ENCODE data around the gene TXNRD1. TPM values are rescaled to one million over a fixed set of nuclear protein-coding genes. Genes with fewer than 3 reads are reported as not detected.

Gene TXNRD1
- total RNA-seq, 2 donors from 2014 or later: 110 to 129 TPM

DNA sequence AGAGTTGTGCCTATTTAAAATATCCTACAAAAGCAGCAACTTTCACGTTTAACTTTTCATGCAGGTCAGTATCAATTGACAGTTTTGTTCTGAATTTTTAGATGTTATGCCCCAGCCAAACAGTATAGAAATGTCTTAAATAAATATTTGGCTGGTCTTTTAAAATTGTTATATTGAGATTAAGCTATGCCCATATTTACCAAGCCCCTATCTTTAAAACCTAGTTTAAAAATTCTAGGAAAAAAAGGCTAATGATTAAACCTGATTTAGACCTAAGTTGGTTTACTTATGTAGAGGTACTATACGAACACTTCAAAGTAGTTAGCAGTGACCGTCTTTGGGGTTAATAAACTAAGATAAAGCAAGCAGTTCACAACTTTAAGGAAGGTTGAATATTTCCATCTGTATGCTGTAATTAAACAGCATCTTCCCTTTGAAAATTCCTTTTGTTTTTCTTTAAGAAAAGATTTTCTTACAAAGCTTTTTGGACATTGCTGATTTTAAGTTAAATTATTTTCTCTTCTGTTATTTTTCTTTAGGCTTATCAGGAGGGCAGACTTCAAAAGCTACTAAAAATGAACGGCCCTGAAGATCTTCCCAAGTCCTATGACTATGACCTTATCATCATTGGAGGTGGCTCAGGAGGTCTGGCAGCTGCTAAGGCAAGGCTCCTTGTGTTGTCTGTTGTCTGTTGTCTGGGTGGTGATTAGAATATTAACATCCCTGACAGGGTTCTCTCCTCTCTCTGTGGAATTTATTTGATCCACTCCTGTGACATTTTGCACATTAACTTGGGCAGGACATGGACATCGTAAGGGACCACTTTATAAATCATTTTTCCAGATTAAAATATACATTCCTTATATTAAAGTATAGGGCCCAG lies 95.4 kb downstream of the TXNRD1 start:
- no peak overlapping the region for H3K9ac ChIP-seq (ENCODE audit: low read depth in 2 of 2, low read length in 2 of 2)
- H3K27me3 ChIP-seq: no peaks in the 10 kb centered on the region
- H3K9me3 ChIP-seq: no peaks in the 10 kb centered on the region
- peaks cover 17% of the 10 kb centered on the region for H3K36me3 ChIP-seq
- no peak for DNase-seq
- no peak overlapping the region for H3K27ac ChIP-seq
- no peaks in the 10 kb centered on the region for H3K4me1 ChIP-seq
- H3K4me3 ChIP-seq: no peak overlapping the region
- intact Hi-C loops (cut with DNase I): no loop called here
- TF ChIP-seq, protein P1, sequence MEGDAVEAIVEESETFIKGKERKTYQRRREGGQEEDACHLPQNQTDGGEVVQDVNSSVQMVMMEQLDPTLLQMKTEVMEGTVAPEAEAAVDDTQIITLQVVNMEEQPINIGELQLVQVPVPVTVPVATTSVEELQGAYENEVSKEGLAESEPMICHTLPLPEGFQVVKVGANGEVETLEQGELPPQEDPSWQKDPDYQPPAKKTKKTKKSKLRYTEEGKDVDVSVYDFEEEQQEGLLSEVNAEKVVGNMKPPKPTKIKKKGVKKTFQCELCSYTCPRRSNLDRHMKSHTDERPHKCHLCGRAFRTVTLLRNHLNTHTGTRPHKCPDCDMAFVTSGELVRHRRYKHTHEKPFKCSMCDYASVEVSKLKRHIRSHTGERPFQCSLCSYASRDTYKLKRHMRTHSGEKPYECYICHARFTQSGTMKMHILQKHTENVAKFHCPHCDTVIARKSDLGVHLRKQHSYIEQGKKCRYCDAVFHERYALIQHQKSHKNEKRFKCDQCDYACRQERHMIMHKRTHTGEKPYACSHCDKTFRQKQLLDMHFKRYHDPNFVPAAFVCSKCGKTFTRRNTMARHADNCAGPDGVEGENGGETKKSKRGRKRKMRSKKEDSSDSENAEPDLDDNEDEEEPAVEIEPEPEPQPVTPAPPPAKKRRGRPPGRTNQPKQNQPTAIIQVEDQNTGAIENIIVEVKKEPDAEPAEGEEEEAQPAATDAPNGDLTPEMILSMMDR (IDR thresholded peaks at IDR 0.05): no peak

DNA sequence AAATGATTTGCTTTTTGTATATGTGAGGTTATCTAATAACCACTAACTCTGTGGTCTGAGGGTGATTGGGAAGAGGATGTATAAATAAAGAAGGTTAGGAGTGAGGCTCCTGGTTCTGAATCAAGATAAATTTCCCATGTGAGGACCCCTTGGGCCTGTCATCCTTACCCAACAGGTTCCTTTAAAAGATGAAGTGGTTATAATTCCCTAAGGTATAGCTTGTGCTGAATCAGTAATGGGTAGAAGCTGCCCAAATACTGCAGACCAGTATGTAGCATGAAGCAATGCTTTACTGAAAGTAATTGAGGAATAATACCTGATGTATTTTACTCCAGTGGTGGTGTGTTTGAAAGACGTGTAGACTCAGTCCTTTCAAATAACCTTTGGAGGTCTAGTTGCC lies 96.6 kb downstream of the TXNRD1 start:
- Histone ChIP-seq H3K27ac (no peak overlapping the region), H3K9ac (ENCODE audit: low read depth in 2 of 2, low read length in 2 of 2) (no peak overlapping the region), H3K4me1 (no peaks in the 10 kb centered on the region), H3K9me3 (no peaks in the 10 kb centered on the region), H3K36me3 (peaks cover 17% of the 10 kb centered on the region), H3K27me3 (no peaks in the 10 kb centered on the region), H3K4me3 (no peak overlapping the region)
- no peak for DNase-seq
- TF ChIP-seq, protein P1 (IDR thresholded peaks at IDR 0.05): no peak
- intact Hi-C loops (cut with DNase I): no loop called here

DNA sequence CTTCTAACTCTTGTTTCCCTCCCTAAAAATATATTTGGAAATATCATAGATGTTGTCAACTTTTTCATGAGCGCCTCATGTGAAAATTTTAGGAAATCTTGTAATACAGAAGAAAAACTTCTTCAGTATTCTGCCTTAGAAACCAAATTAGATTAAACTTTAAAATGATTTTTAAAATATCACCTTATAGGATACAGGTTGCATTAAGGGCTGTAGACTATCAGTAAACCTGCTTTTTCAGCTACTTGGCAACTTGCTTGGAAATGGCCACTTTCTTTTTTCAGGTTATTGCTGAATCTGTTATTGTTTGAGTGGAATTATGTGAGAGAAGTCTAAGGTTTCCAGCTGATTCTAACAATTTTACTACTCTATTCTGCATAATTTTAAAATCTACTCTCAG lies 97.1 kb downstream of the TXNRD1 start:
- no peaks in the 10 kb centered on the region for H3K27me3 ChIP-seq
- H3K36me3 ChIP-seq: peaks cover 17% of the 10 kb centered on the region
- intact Hi-C loops (cut with DNase I): no loop called here
- H3K27ac ChIP-seq: no peak overlapping the region
- DNase-seq: no peak
- no peak overlapping the region for H3K9ac ChIP-seq (ENCODE audit: low read depth in 2 of 2, low read length in 2 of 2)
- no peaks in the 10 kb centered on the region for H3K9me3 ChIP-seq
- TF ChIP-seq, protein P1 (IDR thresholded peaks at IDR 0.05): no peak
- H3K4me1 ChIP-seq: no peaks in the 10 kb centered on the region
- no peak overlapping the region for H3K4me3 ChIP-seq

DNA sequence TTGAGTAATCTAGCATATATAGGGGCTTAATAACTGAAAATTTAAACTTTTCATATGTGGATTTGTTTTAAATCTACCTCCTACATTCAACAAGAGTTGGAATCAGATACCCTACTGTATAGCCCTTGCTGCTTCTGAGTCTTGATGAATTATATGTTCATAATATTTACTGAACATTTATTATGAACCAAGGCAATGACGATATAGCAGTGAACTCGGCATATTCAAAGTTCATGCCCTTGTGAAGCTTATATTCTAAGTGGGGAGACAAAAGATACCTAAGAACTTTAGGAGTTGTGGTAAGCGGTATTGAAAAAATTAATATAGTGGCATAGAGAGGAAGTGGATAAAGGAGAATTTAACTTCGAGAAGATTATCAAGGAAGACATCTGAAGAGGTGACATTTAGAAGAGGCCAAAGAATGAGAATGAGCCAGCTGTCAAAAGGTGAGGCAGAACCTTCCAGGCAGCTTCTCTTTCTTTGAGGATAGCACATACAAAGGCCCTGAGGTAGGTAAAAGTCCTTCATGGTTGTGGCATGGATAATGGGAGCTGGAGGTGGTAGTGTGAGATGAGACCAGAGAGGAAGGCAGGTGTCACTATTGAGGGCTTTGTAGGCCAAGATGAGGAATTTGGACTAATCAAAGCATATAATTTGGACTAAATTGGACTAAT lies 98.1 kb downstream of the TXNRD1 start:
- H3K4me3 ChIP-seq: no peak overlapping the region
- peaks cover 17% of the 10 kb centered on the region for H3K36me3 ChIP-seq
- no peak overlapping the region for H3K27ac ChIP-seq
- intact Hi-C loops (cut with DNase I): no loop called here
- no peak for DNase-seq
- H3K9ac ChIP-seq (ENCODE audit: low read depth in 2 of 2, low read length in 2 of 2): no peak overlapping the region
- no peaks in the 10 kb centered on the region for H3K4me1 ChIP-seq
- TF ChIP-seq, protein P1 (IDR thresholded peaks at IDR 0.05): no peak
- H3K27me3 ChIP-seq: no peaks in the 10 kb centered on the region
- H3K9me3 ChIP-seq: no peaks in the 10 kb centered on the region

DNA sequence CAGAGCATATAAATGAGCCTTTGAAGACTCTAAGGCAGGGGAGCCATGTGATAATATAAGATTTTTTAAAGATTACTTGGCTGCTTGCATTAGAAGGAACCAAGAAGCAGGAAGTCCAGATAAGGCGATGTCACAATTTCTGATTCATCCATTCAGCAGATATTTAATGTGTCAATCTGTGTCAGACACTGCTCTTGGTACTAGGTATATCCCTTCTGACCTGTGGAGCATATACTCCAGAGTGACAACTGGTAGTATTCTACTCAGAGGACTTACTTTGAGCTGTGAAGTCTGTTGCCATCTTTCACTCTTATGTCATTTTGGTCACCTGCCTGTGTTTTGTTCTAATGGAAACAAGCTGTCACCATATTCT lies 98.6 kb downstream of the TXNRD1 start:
- DNase-seq: no peak
- TF ChIP-seq, protein P1 (IDR thresholded peaks at IDR 0.05): no peak
- Histone ChIP-seq H3K27me3 (no peaks in the 10 kb centered on the region), H3K9me3 (no peaks in the 10 kb centered on the region), H3K36me3 (peaks cover 17% of the 10 kb centered on the region), H3K4me1 (no peaks in the 10 kb centered on the region), H3K4me3 (no peak overlapping the region), H3K27ac (no peak overlapping the region), H3K9ac (ENCODE audit: low read depth in 2 of 2, low read length in 2 of 2) (no peak overlapping the region)
- intact Hi-C loops (cut with DNase I): no loop called here
